ENCODE measurements around the gene CHST8.

CHST8 gene

DNA sequence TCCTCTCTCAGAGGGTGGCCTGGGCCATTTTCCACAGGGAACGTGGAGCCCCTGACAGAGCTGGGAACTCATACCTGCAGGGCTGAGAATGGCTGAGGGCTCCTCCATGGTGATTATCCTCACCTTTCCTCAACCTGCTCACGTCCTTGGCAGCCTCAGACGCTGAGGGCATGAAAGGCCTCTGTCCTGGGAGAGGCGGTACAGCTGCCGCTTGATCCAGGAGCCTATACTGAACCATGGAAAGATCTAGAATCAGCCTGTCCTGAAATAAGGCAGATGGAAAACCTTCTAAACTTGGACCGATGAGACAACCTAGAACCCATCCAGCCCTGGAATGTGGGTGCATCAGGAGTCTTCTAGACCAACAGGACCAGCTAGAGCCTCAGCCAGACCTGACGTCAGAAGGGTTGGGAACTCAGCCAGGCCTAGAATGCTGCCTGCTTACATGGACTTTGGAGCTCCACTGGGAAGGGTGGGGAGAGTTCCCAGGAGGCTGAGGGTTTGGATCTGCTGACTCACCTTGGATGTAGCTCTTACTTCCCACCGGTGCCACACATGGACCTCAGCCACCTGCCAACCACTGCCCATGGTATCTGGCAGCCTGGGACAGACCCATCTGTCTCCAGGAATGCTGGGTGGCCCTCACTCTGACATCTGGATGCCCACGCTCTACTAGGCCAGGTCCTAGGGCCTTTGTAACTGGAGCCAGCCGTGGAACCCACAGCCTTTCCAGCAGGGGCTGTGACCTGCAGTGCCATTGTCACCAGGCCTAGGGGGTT lies 182.5 kb downstream of the CHST8 start:
- TF ChIP-seq, protein P1, sequence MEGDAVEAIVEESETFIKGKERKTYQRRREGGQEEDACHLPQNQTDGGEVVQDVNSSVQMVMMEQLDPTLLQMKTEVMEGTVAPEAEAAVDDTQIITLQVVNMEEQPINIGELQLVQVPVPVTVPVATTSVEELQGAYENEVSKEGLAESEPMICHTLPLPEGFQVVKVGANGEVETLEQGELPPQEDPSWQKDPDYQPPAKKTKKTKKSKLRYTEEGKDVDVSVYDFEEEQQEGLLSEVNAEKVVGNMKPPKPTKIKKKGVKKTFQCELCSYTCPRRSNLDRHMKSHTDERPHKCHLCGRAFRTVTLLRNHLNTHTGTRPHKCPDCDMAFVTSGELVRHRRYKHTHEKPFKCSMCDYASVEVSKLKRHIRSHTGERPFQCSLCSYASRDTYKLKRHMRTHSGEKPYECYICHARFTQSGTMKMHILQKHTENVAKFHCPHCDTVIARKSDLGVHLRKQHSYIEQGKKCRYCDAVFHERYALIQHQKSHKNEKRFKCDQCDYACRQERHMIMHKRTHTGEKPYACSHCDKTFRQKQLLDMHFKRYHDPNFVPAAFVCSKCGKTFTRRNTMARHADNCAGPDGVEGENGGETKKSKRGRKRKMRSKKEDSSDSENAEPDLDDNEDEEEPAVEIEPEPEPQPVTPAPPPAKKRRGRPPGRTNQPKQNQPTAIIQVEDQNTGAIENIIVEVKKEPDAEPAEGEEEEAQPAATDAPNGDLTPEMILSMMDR (IDR thresholded peaks at IDR 0.05; ENCODE audit: low read depth, low read length, poor library complexity, severe bottlenecking) = no peak
- no peak for TF ChIP-seq EZH2phosphoT487 (IDR thresholded peaks at IDR 0.05; ENCODE audit: borderline replicate concordance, low read length)
- Histone ChIP-seq H3K4me2 (ENCODE audit: low read length) (no peak overlapping the region), H3K27me3 (ENCODE audit: control insufficient read depth, low read length) (no peaks in the 10 kb centered on the region), H3K9me2 (replicated peaks; ENCODE audit: control insufficient read depth, low read length) (no peaks in the 10 kb centered on the region), H3K9me3 (ENCODE audit: control insufficient read depth, insufficient read depth, low read length) (no peaks in the 10 kb centered on the region), H3K36me3 (ENCODE audit: control insufficient read depth, low read length) (no peaks in the 10 kb centered on the region), H4K20me1 (ENCODE audit: control insufficient read depth, insufficient read depth, low read depth, low read length) (no peaks in the 10 kb centered on the region), H3K4me1 (ENCODE audit: control insufficient read depth, low read length) (no peaks in the 10 kb centered on the region), H3K79me2 (ENCODE audit: control insufficient read depth, low read length) (no peaks in the 10 kb centered on the region), H3K4me3 (ENCODE audit: low read length) (no peak overlapping the region), H3F3A (ENCODE audit: control insufficient read depth, insufficient read depth) (no peaks in the 10 kb centered on the region), H3K27ac (ENCODE audit: low read depth, low read length) (no peak overlapping the region)

DNA sequence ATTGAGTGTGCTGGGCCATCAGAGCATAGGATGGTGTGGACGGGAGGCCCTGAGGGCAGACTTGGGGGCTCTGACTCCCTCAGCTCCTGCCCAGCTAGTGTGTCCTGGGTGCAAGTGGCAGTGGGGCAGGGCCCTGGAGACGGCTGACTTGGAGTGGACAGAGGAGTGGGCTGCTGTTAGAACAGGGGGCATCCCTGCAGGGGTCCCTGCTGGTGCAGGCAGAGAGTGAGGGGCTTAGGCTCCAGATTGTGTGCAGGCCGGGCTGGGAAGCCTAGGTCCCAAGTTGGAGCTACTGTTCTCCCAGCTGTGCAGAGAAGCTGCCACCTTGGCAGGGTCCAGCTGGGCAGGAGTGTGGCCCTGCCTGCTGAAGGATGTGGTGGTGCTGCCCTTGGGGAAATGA lies 183.6 kb downstream of the CHST8 start:
- H4K20me1 ChIP-seq (ENCODE audit: control insufficient read depth, insufficient read depth, low read depth, low read length) = no peaks in the 10 kb centered on the region
- H3K4me3 ChIP-seq (ENCODE audit: low read length) = no peak overlapping the region
- H3K4me2 ChIP-seq (ENCODE audit: low read length) = no peak overlapping the region
- no peaks in the 10 kb centered on the region for H3K9me2 ChIP-seq (replicated peaks; ENCODE audit: control insufficient read depth, low read length)
- no peaks in the 10 kb centered on the region for H3K9me3 ChIP-seq (ENCODE audit: control insufficient read depth, insufficient read depth, low read length)
- no peaks in the 10 kb centered on the region for H3F3A ChIP-seq (ENCODE audit: control insufficient read depth, insufficient read depth)
- no peaks in the 10 kb centered on the region for H3K27me3 ChIP-seq (ENCODE audit: control insufficient read depth, low read length)
- H3K27ac ChIP-seq (ENCODE audit: low read depth, low read length) = no peak overlapping the region
- H3K36me3 ChIP-seq (ENCODE audit: control insufficient read depth, low read length) = no peaks in the 10 kb centered on the region
- no peaks in the 10 kb centered on the region for H3K4me1 ChIP-seq (ENCODE audit: control insufficient read depth, low read length)
- H3K79me2 ChIP-seq (ENCODE audit: control insufficient read depth, low read length) = no peaks in the 10 kb centered on the region
- TF ChIP-seq, protein P1 (IDR thresholded peaks at IDR 0.05; ENCODE audit: low read depth, low read length, poor library complexity, severe bottlenecking) = no peak
- no peak for TF ChIP-seq EZH2phosphoT487 (IDR thresholded peaks at IDR 0.05; ENCODE audit: borderline replicate concordance, low read length)

DNA sequence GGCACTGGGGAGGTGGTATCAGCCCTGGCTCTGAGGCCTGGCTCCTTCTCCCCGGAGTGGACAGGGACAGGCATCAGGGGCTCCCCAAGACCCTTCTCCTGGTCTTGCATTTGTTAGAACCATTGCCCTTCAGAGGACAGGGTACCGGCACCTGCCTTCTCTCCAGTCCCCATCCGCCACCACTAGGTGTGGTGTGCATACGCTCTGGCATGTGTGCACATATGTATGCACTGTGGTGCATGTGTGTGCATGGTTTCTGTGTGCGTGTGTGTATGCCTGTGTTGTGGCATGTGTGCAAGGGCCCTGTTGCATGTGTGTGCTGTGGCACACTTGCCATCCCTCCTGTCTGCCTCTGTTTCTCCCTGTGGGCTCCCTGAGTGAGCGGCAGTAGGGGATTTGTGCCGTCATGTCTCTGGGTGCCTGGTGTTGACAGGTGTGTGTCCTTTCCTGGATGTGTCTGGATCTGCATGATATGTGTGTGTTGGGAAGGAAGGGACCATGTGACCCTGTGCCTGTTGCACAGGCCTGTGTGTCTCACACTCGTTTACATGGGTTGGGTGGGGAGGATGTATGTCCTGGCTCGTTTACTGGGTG lies 184.2 kb downstream of the CHST8 start:
- H3K9me3 ChIP-seq (ENCODE audit: control insufficient read depth, insufficient read depth, low read length) = no peaks in the 10 kb centered on the region
- no peak overlapping the region for H3K27ac ChIP-seq (ENCODE audit: low read depth, low read length)
- no peaks in the 10 kb centered on the region for H3K79me2 ChIP-seq (ENCODE audit: control insufficient read depth, low read length)
- H3K4me2 ChIP-seq (ENCODE audit: low read length) = no peak overlapping the region
- TF ChIP-seq, protein P1 (IDR thresholded peaks at IDR 0.05; ENCODE audit: low read depth, low read length, poor library complexity, severe bottlenecking) = no peak
- no peak for TF ChIP-seq EZH2phosphoT487 (IDR thresholded peaks at IDR 0.05; ENCODE audit: borderline replicate concordance, low read length)
- no peaks in the 10 kb centered on the region for H4K20me1 ChIP-seq (ENCODE audit: control insufficient read depth, insufficient read depth, low read depth, low read length)
- no peaks in the 10 kb centered on the region for H3K27me3 ChIP-seq (ENCODE audit: control insufficient read depth, low read length)
- no peaks in the 10 kb centered on the region for H3F3A ChIP-seq (ENCODE audit: control insufficient read depth, insufficient read depth)
- H3K4me1 ChIP-seq (ENCODE audit: control insufficient read depth, low read length) = no peaks in the 10 kb centered on the region
- no peaks in the 10 kb centered on the region for H3K9me2 ChIP-seq (replicated peaks; ENCODE audit: control insufficient read depth, low read length)
- no peaks in the 10 kb centered on the region for H3K36me3 ChIP-seq (ENCODE audit: control insufficient read depth, low read length)
- no peak overlapping the region for H3K4me3 ChIP-seq (ENCODE audit: low read length)

Measured in DOHH2 (cell line).